HepG2 (cell line): ENCODE results near the gene RRM2. TPM values are rescaled to one million over a fixed set of nuclear protein-coding genes. Genes with fewer than 3 reads are reported as not detected.
A peak's percentile ranks its signal among the peaks of the same experiment; 100 is the strongest.

Experiments
- ADNP ChIP-seq: sonication (generic); formaldehyde crosslinking; IDR thresholded peaks from 2 replicates; pipeline ENCODE4 v1.4.0; 2020; ENCODE audit warnings: missing genetic modification reagents
- ARID2 ChIP-seq: sonication (generic); formaldehyde crosslinking; IDR thresholded peaks from 2 replicates; pipeline ENCODE4 v1.8.1; 2022; ENCODE audit warnings: mild to moderate bottlenecking, missing genetic modification reagents, borderline replicate concordance
- CBX5 ChIP-seq: sonication (generic); formaldehyde crosslinking; IDR thresholded peaks from 2 replicates; pipeline ENCODE4 v1.4.0; 2020; ENCODE audit warnings: missing genetic modification reagents, borderline replicate concordance
- MLX ChIP-seq: IDR thresholded peaks from 2 replicates; pipeline ENCODE4 v1.6.1; 2016
- NCOR1 ChIP-seq: fragments of 200-600 bp; sonication (generic); IDR thresholded peaks from 2 replicates; pipeline ENCODE4 v1.7.0; 2017; ENCODE audit warnings: antibody characterized with exemption, low read length, borderline replicate concordance
- RERE ChIP-seq: IDR thresholded peaks from 2 replicates; pipeline ENCODE4 v1.6.1; 2016; ENCODE audit warnings: low read depth, missing genetic modification reagents, missing compliant biosample characterization
- THAP9 ChIP-seq: sonication (generic); formaldehyde crosslinking; IDR thresholded peaks from 2 replicates; pipeline ENCODE4; 2020; ENCODE audit warnings: missing genetic modification reagents, mild to moderate bottlenecking, borderline replicate concordance
- ZBTB7A ChIP-seq: sonication (generic); formaldehyde crosslinking; IDR thresholded peaks from 2 replicates; pipeline ENCODE4 v1.8.0; 2022; ENCODE audit warnings: mild to moderate bottlenecking, missing genetic modification reagents
- ZGPAT ChIP-seq: IDR thresholded peaks from 2 replicates; pipeline ENCODE4 v1.6.1; 2016; ENCODE audit warnings: mild to moderate bottlenecking
- ZNF3 ChIP-seq: IDR thresholded peaks from 2 replicates; pipeline ENCODE4 v1.7.0; 2017; ENCODE audit warnings: inconsistent platforms
- ZNF333 ChIP-seq: sonication (generic); formaldehyde crosslinking; IDR thresholded peaks from 2 replicates; pipeline ENCODE4 v1.4.0; 2020; ENCODE audit warnings: mild to moderate bottlenecking, missing genetic modification reagents, borderline replicate concordance
- ZNF550 ChIP-seq: sonication (generic); formaldehyde crosslinking; IDR thresholded peaks from 2 replicates; pipeline ENCODE4 v1.4.0; 2020; ENCODE audit warnings: mild to moderate bottlenecking, missing genetic modification reagents, borderline replicate concordance
- ZNF710 ChIP-seq: sonication (generic); formaldehyde crosslinking; IDR thresholded peaks from 2 replicates; pipeline ENCODE4 v1.5.0; 2020; ENCODE audit warnings: mild to moderate bottlenecking, missing genetic modification reagents, borderline replicate concordance
- ZNF775 ChIP-seq: sonication (generic); formaldehyde crosslinking; IDR thresholded peaks from 2 replicates; pipeline ENCODE4 v1.4.0; 2020; ENCODE audit warnings: missing genetic modification reagents, mild to moderate bottlenecking, moderate library complexity, borderline replicate concordance
- polyA plus RNA-seq, 8 experiments: library from polyadenylated mRNA; depleted of rRNA in 3 of 8; stranded (reverse) in 7 of 8; unstranded in 1 of 8; fragments of >200 nt; fragmentation: Illumina TruSeq in 4 of 8; extraction: Trizol in 4 of 8; gene quantifications; 2 replicates each; pipeline versions ENCODE4 v1.2.1 to v1.2.3, GENCODE V29; 2011 to 2016; ENCODE audit warnings: low read depth in 4 of 8, missing spikeins in 1 of 8, mixed read lengths in 1 of 8; ENCODE audit not compliant: insufficient read depth in 1 of 8
- total RNA-seq, 5 experiments: library from RNA; depleted of rRNA; stranded (reverse); fragments of >200 nt; fragmentation: Illumina TruSeq; extraction: Trizol; gene quantifications; 2 replicates each; pipeline ENCODE4 v1.2.3, GENCODE V29; 2016; ENCODE audit warnings: low read depth in 1 of 5

RRM2 gene
- total and polyA plus RNA-seq, 2 of the 13 experiments (the other 11 are each of a cell fraction or from before 2014, with no cell fraction given) = 31.3 to 150 TPM

GRCh38 chr2:10120158-10120876, 2.2 kb upstream of the RRM2 start (continued):
- TF ChIP-seq RERE (CRISPR knock-in tag) = peak; percentile 60; the same call in 1 of the 2 replicates
- TF ChIP-seq ZNF333 = 0 out of 2 replicates have a peak, but pooled peaks have one; percentile 42
- TF ChIP-seq ZBTB7A (CRISPR knock-in tag) = peak; percentile 74
- peak; percentile 70 for TF ChIP-seq CBX5
- peak; percentile 96 for TF ChIP-seq ZGPAT (CRISPR knock-in tag)
- peak; percentile 22; the same call in 1 of the 2 replicates for TF ChIP-seq MLX (CRISPR knock-in tag)
- TF ChIP-seq ZNF3 (CRISPR knock-in tag) = no peak; the same call in 1 of the 2 replicates
- TF ChIP-seq ARID2 (CRISPR knock-in tag) = peak; percentile 92; the same call in 1 of the 2 replicates
- peak; percentile 94 for TF ChIP-seq THAP9
- no peak; the same call in 1 of the 2 replicates for TF ChIP-seq ZNF775 (CRISPR knock-in tag)
- 0 out of 2 replicates have a peak, but pooled peaks have one; percentile 31 for TF ChIP-seq ZNF550 (CRISPR knock-in tag)
- 0 out of 2 replicates have a peak, but pooled peaks have one; percentile 20 for TF ChIP-seq ADNP
- peak; percentile 83 for TF ChIP-seq NCOR1
- peak; percentile 83 for TF ChIP-seq ZNF710 (CRISPR knock-in tag)
